ENCODE measurements around the gene FBXL13. TPM values are rescaled to one million over a fixed set of nuclear protein-coding genes. Genes with fewer than 3 reads are reported as not detected.

FBXL13 gene
- total RNA-seq, 1 donor, result 2.2 TPM

GRCh38 chr7:102849538-102849937 is 225.1 kb downstream of the FBXL13 start:
- Histone ChIP-seq H3K79me2 (ENCODE audit: insufficient read depth, low read length) (no peaks in the 10 kb centered on the region), H3K4me3 (ENCODE audit: insufficient read depth, low read length) (no peak overlapping the region), H3K27ac (ENCODE audit: low read depth, low read length) (no peak overlapping the region), H4K20me1 (ENCODE audit: insufficient read depth, low read length) (no peaks in the 10 kb centered on the region), H2AFZ (ENCODE audit: low read length) (no peak overlapping the region), H3K27me3 (ENCODE audit: insufficient read depth, low read length) (no peaks in the 10 kb centered on the region), H3K4me1 (ENCODE audit: insufficient read depth, low read length) (peaks cover 4% of the 10 kb centered on the region), H3K4me2 (ENCODE audit: insufficient read depth, low read length) (no peak overlapping the region), H3K36me3 (ENCODE audit: insufficient read depth, low read length) (no peaks in the 10 kb centered on the region), H3K9me3 (ENCODE audit: low read depth, low read length) (no peaks in the 10 kb centered on the region)
- TF ChIP-seq CTCF (IDR thresholded peaks at IDR 0.05; ENCODE audit: extremely low read depth, low read depth, low read length), result no peak
- DNase-seq (ENCODE audit: insufficient read length, low spot score, missing footprints), result no peak

GRCh38 chr7:102849079-102849478 is 225.5 kb downstream of the FBXL13 start:
- no peaks in the 10 kb centered on the region for H4K20me1 ChIP-seq (ENCODE audit: insufficient read depth, low read length)
- H3K27ac ChIP-seq (ENCODE audit: low read depth, low read length), result no peak overlapping the region
- TF ChIP-seq CTCF (IDR thresholded peaks at IDR 0.05; ENCODE audit: extremely low read depth, low read depth, low read length), result no peak
- H3K4me1 ChIP-seq (ENCODE audit: insufficient read depth, low read length), result peaks cover 4% of the 10 kb centered on the region
- no peaks in the 10 kb centered on the region for H3K27me3 ChIP-seq (ENCODE audit: insufficient read depth, low read length)
- no peak overlapping the region for H3K4me2 ChIP-seq (ENCODE audit: insufficient read depth, low read length)
- H3K9me3 ChIP-seq (ENCODE audit: low read depth, low read length), result no peaks in the 10 kb centered on the region
- H2AFZ ChIP-seq (ENCODE audit: low read length), result no peak overlapping the region
- no peak for DNase-seq (ENCODE audit: insufficient read length, low spot score, missing footprints)
- H3K79me2 ChIP-seq (ENCODE audit: insufficient read depth, low read length), result no peaks in the 10 kb centered on the region
- no peak overlapping the region for H3K4me3 ChIP-seq (ENCODE audit: insufficient read depth, low read length)
- no peaks in the 10 kb centered on the region for H3K36me3 ChIP-seq (ENCODE audit: insufficient read depth, low read length)

- Histone ChIP-seq H2AFZ (ENCODE audit: low read length) (no peak overlapping the region), H3K4me3 (ENCODE audit: insufficient read depth, low read length) (no peak overlapping the region), H3K4me2 (ENCODE audit: insufficient read depth, low read length) (no peak overlapping the region), H3K27ac (ENCODE audit: low read depth, low read length) (no peak overlapping the region), H3K9me3 (ENCODE audit: low read depth, low read length) (no peaks in the 10 kb centered on the region), H3K27me3 (ENCODE audit: insufficient read depth, low read length) (no peaks in the 10 kb centered on the region), H3K36me3 (ENCODE audit: insufficient read depth, low read length) (no peaks in the 10 kb centered on the region), H3K79me2 (ENCODE audit: insufficient read depth, low read length) (no peaks in the 10 kb centered on the region), H3K4me1 (ENCODE audit: insufficient read depth, low read length) (no peaks in the 10 kb centered on the region), H4K20me1 (ENCODE audit: insufficient read depth, low read length) (no peaks in the 10 kb centered on the region)
- TF ChIP-seq CTCF (IDR thresholded peaks at IDR 0.05; ENCODE audit: extremely low read depth, low read depth, low read length), result no peak
- DNase-seq (ENCODE audit: insufficient read length, low spot score, missing footprints), result no peak
These were observed 229.2 kb downstream of the FBXL13 start for GRCh38 chr7:102845346-102845745.

DNA sequence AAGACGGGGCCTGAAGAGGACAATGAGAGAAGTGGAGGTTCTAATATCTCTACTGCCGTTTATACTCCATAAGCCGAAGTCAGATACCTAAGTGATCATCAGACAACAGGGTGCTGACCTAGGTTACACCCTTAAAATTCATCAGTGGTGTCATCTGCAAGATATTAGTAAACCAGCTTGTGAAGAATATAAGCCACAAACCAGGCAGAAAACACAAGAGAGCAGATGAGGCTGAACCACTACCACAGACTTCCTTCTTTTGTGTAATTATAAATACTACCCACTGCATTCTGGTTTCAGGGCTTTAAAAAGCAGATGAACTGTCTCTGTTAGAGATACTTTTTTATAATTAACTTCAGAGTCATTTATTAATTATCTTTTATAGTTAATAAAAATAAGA is 230.7 kb downstream of the FBXL13 start:
- no peaks in the 10 kb centered on the region for H3K36me3 ChIP-seq (ENCODE audit: insufficient read depth, low read length)
- H3K9me3 ChIP-seq (ENCODE audit: low read depth, low read length), result no peaks in the 10 kb centered on the region
- no peaks in the 10 kb centered on the region for H3K4me1 ChIP-seq (ENCODE audit: insufficient read depth, low read length)
- no peak overlapping the region for H2AFZ ChIP-seq (ENCODE audit: low read length)
- H3K27me3 ChIP-seq (ENCODE audit: insufficient read depth, low read length), result no peaks in the 10 kb centered on the region
- DNase-seq (ENCODE audit: insufficient read length, low spot score, missing footprints), result no peak
- H3K4me2 ChIP-seq (ENCODE audit: insufficient read depth, low read length), result no peak overlapping the region
- no peaks in the 10 kb centered on the region for H4K20me1 ChIP-seq (ENCODE audit: insufficient read depth, low read length)
- TF ChIP-seq CTCF (IDR thresholded peaks at IDR 0.05; ENCODE audit: extremely low read depth, low read depth, low read length), result no peak
- H3K27ac ChIP-seq (ENCODE audit: low read depth, low read length), result no peak overlapping the region
- H3K79me2 ChIP-seq (ENCODE audit: insufficient read depth, low read length), result no peaks in the 10 kb centered on the region
- H3K4me3 ChIP-seq (ENCODE audit: insufficient read depth, low read length), result no peak overlapping the region

Data from osteoblast (primary cell).